BLaER1 (cell line): ENCODE data around the gene IREB2.

ENCODE experiments used
- H3K27ac ChIP-seq: shearing (Covaris generic); formaldehyde crosslinking; 2 replicates; pipeline ENCODE4 v1.8.1; 2022
- H3K27me3 ChIP-seq: shearing (Covaris generic); formaldehyde crosslinking; 2 replicates; pipeline ENCODE4 v1.8.1; 2022
- H3K36me3 ChIP-seq: shearing (Covaris generic); formaldehyde crosslinking; 2 replicates; pipeline ENCODE4 v1.8.1; 2022
- H3K4me1 ChIP-seq: shearing (Covaris generic); formaldehyde crosslinking; 2 replicates; pipeline ENCODE4 v1.8.1; 2022
- H3K4me2 ChIP-seq: shearing (Covaris generic); formaldehyde crosslinking; 2 replicates; pipeline ENCODE4 v1.8.1; 2022
- H3K4me3 ChIP-seq: shearing (Covaris generic); formaldehyde crosslinking; 2 replicates; pipeline ENCODE4 v1.8.1; 2022
- H3K9ac ChIP-seq: shearing (Covaris generic); formaldehyde crosslinking; 2 replicates; pipeline ENCODE4 v1.8.1; 2022
- H3K9me3 ChIP-seq: shearing (Covaris generic); formaldehyde crosslinking; 2 replicates; pipeline ENCODE4 v1.8.1; 2022
- H4K20me1 ChIP-seq: shearing (Covaris generic); formaldehyde crosslinking; 2 replicates; pipeline ENCODE4 v1.8.1; 2022
- Cebpa-rat ChIP-seq: shearing (Covaris generic); IDR thresholded peaks from 2 replicates; pipeline ENCODE4 v1.8.1; 2022

The IREB2 gene

GRCh38 chr15:78405336-78405924, 32.6 kb upstream of the IREB2 start:
- Histone ChIP-seq H3K4me3 (no peak overlapping the region), H3K9me3 (peaks cover 14% of the 10 kb centered on the region), H3K9ac (no peak overlapping the region), H4K20me1 (no peaks in the 10 kb centered on the region), H3K36me3 (no peaks in the 10 kb centered on the region), H3K27me3 (no peaks in the 10 kb centered on the region), H3K27ac (no peak overlapping the region), H3K4me1 (no peaks in the 10 kb centered on the region), H3K4me2 (no peak overlapping the region)
- no peak for TF ChIP-seq Cebpa-rat

GRCh38 chr15:78406016-78406585, 31.9 kb upstream of the IREB2 start:
- no peak for TF ChIP-seq Cebpa-rat
- no peaks in the 10 kb centered on the region for H3K27me3 ChIP-seq
- H4K20me1 ChIP-seq: no peaks in the 10 kb centered on the region
- no peaks in the 10 kb centered on the region for H3K36me3 ChIP-seq
- no peaks in the 10 kb centered on the region for H3K4me1 ChIP-seq
- no peak overlapping the region for H3K4me3 ChIP-seq
- no peak overlapping the region for H3K4me2 ChIP-seq
- no peak overlapping the region for H3K27ac ChIP-seq
- H3K9ac ChIP-seq: no peak overlapping the region
- H3K9me3 ChIP-seq: peaks cover 14% of the 10 kb centered on the region

- Histone ChIP-seq H3K4me3 (no peak overlapping the region), H3K36me3 (no peaks in the 10 kb centered on the region), H3K9me3 (peaks cover 14% of the 10 kb centered on the region), H3K27ac (no peak overlapping the region), H3K27me3 (no peaks in the 10 kb centered on the region), H3K4me1 (no peaks in the 10 kb centered on the region), H3K9ac (no peak overlapping the region), H4K20me1 (no peaks in the 10 kb centered on the region), H3K4me2 (no peak overlapping the region)
- TF ChIP-seq Cebpa-rat: no peak
Observed at GRCh38 chr15:78407608-78408354, 30.2 kb upstream of the IREB2 start.

GRCh38 chr15:78408355-78408640, 29.7 kb upstream of the IREB2 start:
- Histone ChIP-seq H3K36me3 (no peaks in the 10 kb centered on the region), H3K27me3 (no peaks in the 10 kb centered on the region), H4K20me1 (no peaks in the 10 kb centered on the region), H3K4me3 (no peak overlapping the region), H3K4me1 (no peaks in the 10 kb centered on the region), H3K9me3 (peaks cover 14% of the 10 kb centered on the region), H3K27ac (no peak overlapping the region), H3K4me2 (no peak overlapping the region), H3K9ac (no peak overlapping the region)
- no peak for TF ChIP-seq Cebpa-rat

- no peaks in the 10 kb centered on the region for H4K20me1 ChIP-seq
- peaks cover 14% of the 10 kb centered on the region for H3K9me3 ChIP-seq
- H3K9ac ChIP-seq: no peak overlapping the region
- no peak overlapping the region for H3K27ac ChIP-seq
- H3K27me3 ChIP-seq: no peaks in the 10 kb centered on the region
- H3K4me1 ChIP-seq: no peaks in the 10 kb centered on the region
- H3K4me3 ChIP-seq: no peak overlapping the region
- no peaks in the 10 kb centered on the region for H3K36me3 ChIP-seq
- H3K4me2 ChIP-seq: no peak overlapping the region
- TF ChIP-seq Cebpa-rat: no peak
Observed at GRCh38 chr15:78408961-78409360, 29.1 kb upstream of the IREB2 start.

DNA sequence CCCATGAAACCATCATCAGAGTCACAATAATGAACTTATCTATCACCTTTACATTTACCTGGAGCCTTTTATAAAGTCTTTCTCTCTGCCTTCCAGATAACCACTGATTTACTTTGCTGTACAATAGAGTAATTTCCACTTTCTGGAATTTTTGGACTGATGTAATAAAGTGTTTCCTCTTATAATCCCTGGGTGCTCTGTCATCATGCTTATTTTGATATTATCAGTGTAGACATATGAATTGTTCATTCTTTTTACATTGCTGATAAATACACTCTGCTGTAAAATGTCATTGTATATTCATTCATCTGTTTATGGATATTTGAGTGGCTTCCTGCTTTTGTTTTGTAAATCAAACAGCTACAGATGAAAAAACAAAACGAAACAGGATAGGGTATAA, 27.0 kb upstream of the IREB2 start:
- TF ChIP-seq Cebpa-rat: no peak
- Histone ChIP-seq H3K27me3 (no peaks in the 10 kb centered on the region), H3K9ac (no peak overlapping the region), H3K4me3 (no peak overlapping the region), H3K4me2 (no peak overlapping the region), H3K36me3 (no peaks in the 10 kb centered on the region), H3K27ac (no peak overlapping the region), H3K4me1 (no peaks in the 10 kb centered on the region), H3K9me3 (peaks cover 4% of the 10 kb centered on the region), H4K20me1 (no peaks in the 10 kb centered on the region)

- Histone ChIP-seq H3K9me3 (no peaks in the 10 kb centered on the region), H3K4me1 (no peaks in the 10 kb centered on the region), H3K4me3 (no peak overlapping the region), H3K9ac (no peak overlapping the region), H3K27me3 (no peaks in the 10 kb centered on the region), H4K20me1 (no peaks in the 10 kb centered on the region), H3K4me2 (no peak overlapping the region), H3K36me3 (no peaks in the 10 kb centered on the region), H3K27ac (no peak overlapping the region)
- no peak for TF ChIP-seq Cebpa-rat
Observed at GRCh38 chr15:78414621-78415250, 23.3 kb upstream of the IREB2 start.

- no peaks in the 10 kb centered on the region for H3K27me3 ChIP-seq
- no peaks in the 10 kb centered on the region for H4K20me1 ChIP-seq
- no peaks in the 10 kb centered on the region for H3K4me1 ChIP-seq
- no peak overlapping the region for H3K27ac ChIP-seq
- H3K9ac ChIP-seq: no peak overlapping the region
- no peak overlapping the region for H3K4me3 ChIP-seq
- no peak overlapping the region for H3K4me2 ChIP-seq
- no peaks in the 10 kb centered on the region for H3K36me3 ChIP-seq
- no peak for TF ChIP-seq Cebpa-rat
- no peaks in the 10 kb centered on the region for H3K9me3 ChIP-seq
Observed at GRCh38 chr15:78415284-78415683, 22.7 kb upstream of the IREB2 start.

DNA sequence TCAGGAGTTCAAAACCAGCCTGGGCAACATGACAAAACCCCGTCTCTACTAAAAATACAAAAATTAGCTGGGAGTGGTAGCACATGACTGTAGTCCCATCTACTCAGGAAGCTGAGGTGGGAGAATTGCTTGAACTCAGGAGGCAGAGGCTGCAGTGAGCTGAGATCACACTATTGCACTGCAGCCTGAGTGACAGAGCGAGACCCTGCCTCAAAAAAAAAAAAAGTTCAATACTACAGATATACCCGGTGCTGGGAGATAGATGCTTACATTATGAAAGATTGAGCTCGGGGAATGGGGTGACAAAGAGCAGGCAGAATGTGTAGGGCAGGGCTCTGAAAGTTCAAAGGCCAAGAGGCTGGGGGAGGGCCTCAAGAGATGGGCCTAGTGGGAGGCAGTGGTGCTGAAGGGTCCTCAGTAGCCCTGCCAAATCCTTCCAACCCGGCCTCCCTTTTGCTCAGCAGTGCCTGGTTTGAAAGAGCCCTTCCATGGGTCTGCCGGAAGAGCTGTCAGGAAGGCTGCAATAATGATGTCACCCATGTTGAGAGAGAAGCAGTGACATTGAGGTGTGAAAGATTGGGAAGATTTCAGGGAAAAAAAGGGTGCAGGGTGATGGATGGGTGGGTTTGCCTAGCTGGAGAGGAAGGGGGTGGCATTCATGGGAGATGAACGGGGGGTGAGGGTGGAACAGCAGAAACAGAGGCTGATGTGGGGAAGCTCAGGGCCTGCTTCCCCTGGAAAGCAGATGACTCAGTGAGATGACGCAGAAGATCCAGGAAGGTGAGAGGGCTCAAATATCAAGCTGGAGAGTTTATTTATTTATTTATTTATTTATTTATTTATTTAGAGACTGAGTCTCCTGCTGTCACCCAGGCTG, 20.0 kb upstream of the IREB2 start:
- Histone ChIP-seq H3K4me3 (no peak overlapping the region), H3K4me1 (no peaks in the 10 kb centered on the region), H3K9me3 (no peaks in the 10 kb centered on the region), H3K4me2 (no peak overlapping the region), H3K27me3 (no peaks in the 10 kb centered on the region), H3K9ac (no peak overlapping the region), H3K27ac (no peak overlapping the region), H4K20me1 (no peaks in the 10 kb centered on the region), H3K36me3 (no peaks in the 10 kb centered on the region)
- TF ChIP-seq Cebpa-rat: no peak
